ENCODE measurements around the gene TREML4. TPM values are rescaled to one million over a fixed set of nuclear protein-coding genes. Genes with fewer than 3 reads are reported as not detected.

The TREML4 gene
- total and polyA plus RNA-seq, 2 of the 4 experiments (the other 2 are of a cell fraction), result not detected

DNA sequence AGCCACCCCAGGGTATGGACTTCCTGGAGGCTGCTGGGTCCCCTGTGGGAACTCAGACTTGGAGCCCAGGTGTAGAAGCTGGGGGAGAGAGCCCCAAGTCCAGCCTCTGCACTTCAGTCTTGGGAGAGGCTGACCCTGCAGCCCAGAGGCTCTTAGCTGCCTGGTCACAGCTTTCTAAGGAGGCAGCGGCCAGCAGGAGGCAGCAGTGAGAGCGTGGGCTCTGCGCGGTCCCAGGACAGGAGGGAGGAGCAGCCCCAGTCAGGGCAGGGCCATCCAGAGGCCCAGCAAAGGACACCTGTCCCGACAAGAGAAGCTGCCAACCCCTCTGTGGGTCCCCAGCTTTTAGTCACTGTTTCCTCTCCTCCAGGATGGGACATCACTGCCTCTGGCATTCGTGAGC is 36.6 kb upstream of the TREML4 start:
- no peak overlapping the region for H2BK15ac ChIP-seq (ENCODE audit: low read depth, low read length)
- no peak overlapping the region for H4K8ac ChIP-seq (ENCODE audit: low read depth in 2 of 2, low read length in 2 of 2)
- 7% methylated on average over 3 of the region's 6 CpGs; no CpG with 5 or more reads in 1 of the 2 experiments for WGBS, 2 experiments (ENCODE audit: extremely low coverage in 2 of 2, insufficient read length in 1 of 2)
- H4K20me1 ChIP-seq (ENCODE audit: insufficient read depth, low read length), result no peaks in the 10 kb centered on the region
- in situ Hi-C loops (cut with MboI; ENCODE audit: low sequenced_read_pairs), result no loop called here
- no peak overlapping the region for H2BK5ac ChIP-seq (ENCODE audit: low read depth, low read length, poor library complexity, severe bottlenecking)
- H2AK5ac ChIP-seq (ENCODE audit: low read depth, low read length), result no peak overlapping the region
- intact Hi-C loops (cut with micrococcal nuclease), result no loop called here
- no peak overlapping the region for H3K18ac ChIP-seq (ENCODE audit: low read depth, low read length)
- no peaks in the 10 kb centered on the region for H3K4me1 ChIP-seq (ENCODE audit: control insufficient read depth, insufficient read depth, low read length)
- H3K27me3 ChIP-seq (ENCODE audit: control insufficient read depth, insufficient read depth, low read length), result peaks cover 17% of the 10 kb centered on the region
- H2BK120ac ChIP-seq (ENCODE audit: low read depth, low read length), result no peak overlapping the region
- H4K5ac ChIP-seq (ENCODE audit: low read depth, low read length), result no peak overlapping the region
- H3K4ac ChIP-seq (ENCODE audit: low read depth, low read length), result no peak overlapping the region
- H3K79me1 ChIP-seq (ENCODE audit: low read depth in 1 of 2, low read length in 2 of 2), result no peaks in the 10 kb centered on the region
- H3K36me3 ChIP-seq (ENCODE audit: control insufficient read depth, insufficient read depth, low read length), result no peaks in the 10 kb centered on the region
- TF ChIP-seq, protein P1, sequence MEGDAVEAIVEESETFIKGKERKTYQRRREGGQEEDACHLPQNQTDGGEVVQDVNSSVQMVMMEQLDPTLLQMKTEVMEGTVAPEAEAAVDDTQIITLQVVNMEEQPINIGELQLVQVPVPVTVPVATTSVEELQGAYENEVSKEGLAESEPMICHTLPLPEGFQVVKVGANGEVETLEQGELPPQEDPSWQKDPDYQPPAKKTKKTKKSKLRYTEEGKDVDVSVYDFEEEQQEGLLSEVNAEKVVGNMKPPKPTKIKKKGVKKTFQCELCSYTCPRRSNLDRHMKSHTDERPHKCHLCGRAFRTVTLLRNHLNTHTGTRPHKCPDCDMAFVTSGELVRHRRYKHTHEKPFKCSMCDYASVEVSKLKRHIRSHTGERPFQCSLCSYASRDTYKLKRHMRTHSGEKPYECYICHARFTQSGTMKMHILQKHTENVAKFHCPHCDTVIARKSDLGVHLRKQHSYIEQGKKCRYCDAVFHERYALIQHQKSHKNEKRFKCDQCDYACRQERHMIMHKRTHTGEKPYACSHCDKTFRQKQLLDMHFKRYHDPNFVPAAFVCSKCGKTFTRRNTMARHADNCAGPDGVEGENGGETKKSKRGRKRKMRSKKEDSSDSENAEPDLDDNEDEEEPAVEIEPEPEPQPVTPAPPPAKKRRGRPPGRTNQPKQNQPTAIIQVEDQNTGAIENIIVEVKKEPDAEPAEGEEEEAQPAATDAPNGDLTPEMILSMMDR (conservative IDR thresholded peaks at IDR 0.05; ENCODE audit: low read depth, low read length), result peak; percentile 31; the same call in 1 of the 2 replicates
- TF ChIP-seq CHD1 (IDR thresholded peaks at IDR 0.05; ENCODE audit: low read depth, low read length) (no peak), BHLHE40 (IDR thresholded peaks at IDR 0.05; ENCODE audit: low read depth, low read length) (no peak)
- no peak overlapping the region for H4K91ac ChIP-seq (ENCODE audit: insufficient read depth, low read depth, low read length)
- DNase-seq (no peak), ATAC-seq (ENCODE audit: low read depth) (peak; percentile 75)
- peaks cover 3% of the 10 kb centered on the region for H3K9me3 ChIP-seq (ENCODE audit: control insufficient read depth, insufficient read depth, low read length)
- H2AFZ ChIP-seq (replicated peaks; ENCODE audit: low read length, poor library complexity), result no peak overlapping the region
- no peak overlapping the region for H3K27ac ChIP-seq (ENCODE audit: insufficient read depth, low read length)
- H3K23ac ChIP-seq (ENCODE audit: low read depth, low read length), result no peak overlapping the region
- H3K56ac ChIP-seq (ENCODE audit: extremely low read depth, insufficient read depth, low read length), result no peak overlapping the region
- no TSS peak for BruUV-seq (replicated peaks)
- H3K9ac ChIP-seq (ENCODE audit: low read depth, low read length), result no peak overlapping the region
- H3K4me2 ChIP-seq (ENCODE audit: low read depth, low read length), result no peak overlapping the region
- ChIA-PET CTCF (no interaction called here), POLR2A (ENCODE audit: unreplicated experiment) (no interaction called here)
- H3K4me3 ChIP-seq (ENCODE audit: insufficient read depth, low read depth, low read length), result no peak overlapping the region
- no peak overlapping the region for H3K14ac ChIP-seq (replicated peaks; ENCODE audit: low read depth, low read length)
- no peak overlapping the region for H2AK9ac ChIP-seq (replicated peaks; ENCODE audit: low read depth, low read length, poor library complexity)
- H3K9me1 ChIP-seq (ENCODE audit: insufficient read depth, low read length), result no peaks in the 10 kb centered on the region
- dilution Hi-C loops (cut with HindIII; ENCODE audit: low sequenced_read_pairs, unreplicated experiment), result no loop called here
- H2BK20ac ChIP-seq (ENCODE audit: low read depth, low read length), result no peak overlapping the region
